ENCODE data around the gene RRAS2. TPM values are rescaled to one million over a fixed set of nuclear protein-coding genes. Genes with fewer than 3 reads are reported as not detected.
"Not testable (repeated sequence)": the region's sequence is repeated elsewhere in the genome, so short reads cannot be mapped to it uniquely, and the experiment has no call there.

Gene RRAS2
- total RNA-seq, 1 donor from 2014 or later = 36.0 TPM

- Mint-ChIP-seq H3K4me1 (ENCODE audit: unreplicated experiment) (no peaks in the 10 kb centered on the region), H3K27ac (no peak overlapping the region), H3K36me3 (peaks cover 31% of the 10 kb centered on the region), H3K27me3 (no peaks in the 10 kb centered on the region), H3K4me3 (no peak overlapping the region), H3K9me3 (no peaks in the 10 kb centered on the region)
- TF ChIP-seq CTCF (conservative IDR thresholded peaks at IDR 0.05) = no peak
- no peak for DNase-seq (ENCODE audit: extremely low spot score, unreplicated experiment)
Observed at GRCh38 chr11:14288189-14288935, 70.6 kb downstream of the RRAS2 start.

GRCh38 chr11:14278869-14279268, 80.1 kb downstream of the RRAS2 start:
- not testable (repeated sequence) for H3K27ac Mint-ChIP-seq; DNase-seq (ENCODE audit: extremely low spot score, unreplicated experiment); H3K4me3 Mint-ChIP-seq; H3K9me3 Mint-ChIP-seq; H3K27me3 Mint-ChIP-seq; H3K4me1 Mint-ChIP-seq (ENCODE audit: unreplicated experiment)
- H3K36me3 Mint-ChIP-seq = peaks cover 19% of the 10 kb centered on the region

GRCh38 chr11:14275076-14275475, 83.9 kb downstream of the RRAS2 start:
- peaks cover 6% of the 10 kb centered on the region for H3K4me1 Mint-ChIP-seq (ENCODE audit: unreplicated experiment)
- H3K27me3 Mint-ChIP-seq = no peaks in the 10 kb centered on the region
- H3K27ac Mint-ChIP-seq = no peak overlapping the region
- H3K9me3 Mint-ChIP-seq = no peaks in the 10 kb centered on the region
- TF ChIP-seq CTCF (conservative IDR thresholded peaks at IDR 0.05) = no peak
- H3K4me3 Mint-ChIP-seq = no peak overlapping the region
- peaks cover 17% of the 10 kb centered on the region for H3K36me3 Mint-ChIP-seq
- no peak for DNase-seq (ENCODE audit: extremely low spot score, unreplicated experiment)

- Mint-ChIP-seq H3K4me3 (no peak overlapping the region), H3K27ac (no peak overlapping the region), H3K9me3 (no peaks in the 10 kb centered on the region), H3K4me1 (ENCODE audit: unreplicated experiment) (peaks cover 6% of the 10 kb centered on the region), H3K36me3 (peaks cover 14% of the 10 kb centered on the region), H3K27me3 (no peaks in the 10 kb centered on the region)
- TF ChIP-seq CTCF (conservative IDR thresholded peaks at IDR 0.05) = no peak
- DNase-seq (ENCODE audit: extremely low spot score, unreplicated experiment) = no peak
Observed at GRCh38 chr11:14273895-14274294, 85.1 kb downstream of the RRAS2 start.

GRCh38 chr11:14270690-14271542, 88.1 kb downstream of the RRAS2 start:
- TF ChIP-seq CTCF (conservative IDR thresholded peaks at IDR 0.05) = no peak
- H3K27me3 Mint-ChIP-seq = no peaks in the 10 kb centered on the region
- no peak overlapping the region for H3K4me3 Mint-ChIP-seq
- no peaks in the 10 kb centered on the region for H3K9me3 Mint-ChIP-seq
- H3K36me3 Mint-ChIP-seq = peaks cover 24% of the 10 kb centered on the region
- no peak overlapping the region for H3K27ac Mint-ChIP-seq
- DNase-seq (ENCODE audit: extremely low spot score, unreplicated experiment) = no peak
- peaks cover 6% of the 10 kb centered on the region for H3K4me1 Mint-ChIP-seq (ENCODE audit: unreplicated experiment)

Measured in type B pancreatic cell (in vitro differentiated cells).